GM23338 (cell line): ENCODE data around the gene CYP4Z1. TPM values are rescaled to one million over a fixed set of nuclear protein-coding genes. Genes with fewer than 3 reads are reported as not detected.

Source experiments
- ATAC-seq: fragments of 200-7000 bp; cut with Tn5 transposase; 3 replicates; pipeline ENCODE4 v1.9.1; 2020
- DNase-seq: peaks from one replicate; pipeline ENCODE4 v3.0.0-alpha.2; 2015; ENCODE audit warnings: low spot score
- H2AFZ ChIP-seq: fragments of 200-600 bp; sonication (generic); 2 replicates; pipeline ENCODE4 v1.8.0; 2016; ENCODE audit warnings: antibody characterized with exemption, mild to moderate bottlenecking, moderate library complexity
- H3F3A ChIP-seq: fragments of 200-600 bp; sonication (generic); replicated peaks from 2 replicates; pipeline ENCODE4 v1.8.0; 2017; ENCODE audit warnings: antibody characterized with exemption, mixed run types, low read depth
- H3K27ac ChIP-seq: fragments of 200-600 bp; sonication (generic); 2 replicates; pipeline ENCODE4 v1.6.1; 2016; ENCODE audit warnings: low read depth
- H3K27me3 ChIP-seq: fragments of 200-600 bp; sonication (generic); 2 replicates; pipeline ENCODE4 v1.8.0; 2016; ENCODE audit warnings: mild to moderate bottlenecking, mixed run types, moderate library complexity; ENCODE audit not compliant: insufficient read depth
- H3K36me3 ChIP-seq: fragments of 200-600 bp; sonication (generic); 2 replicates; pipeline ENCODE4 v1.8.0; 2016; ENCODE audit warnings: mild to moderate bottlenecking; ENCODE audit not compliant: insufficient read depth
- H3K4me1 ChIP-seq: fragments of 200-600 bp; sonication (generic); 2 replicates; pipeline ENCODE4 v1.8.0; 2016; ENCODE audit warnings: mild to moderate bottlenecking, moderate library complexity; ENCODE audit not compliant: insufficient read depth
- H3K4me2 ChIP-seq: fragments of 200-600 bp; sonication (generic); 2 replicates; pipeline ENCODE4 v1.7.1; 2017; ENCODE audit warnings: mixed run types
- H3K4me3 ChIP-seq: fragments of 200-600 bp; sonication (generic); 2 replicates; pipeline ENCODE4 v1.6.1; 2016; ENCODE audit warnings: mixed run types
- H3K79me2 ChIP-seq: fragments of 200-600 bp; sonication (generic); replicated peaks from 2 replicates; pipeline ENCODE4 v1.8.0; 2017; ENCODE audit warnings: mild to moderate bottlenecking; ENCODE audit not compliant: insufficient read depth
- H3K9me2 ChIP-seq: fragments of 200-600 bp; sonication (generic); 2 replicates; pipeline ENCODE4 v1.8.0; 2017; ENCODE audit not compliant: insufficient read depth
- H4K20me1 ChIP-seq: fragments of 200-600 bp; sonication (generic); replicated peaks from 2 replicates; pipeline ENCODE4 v1.8.0; 2017; ENCODE audit warnings: mild to moderate bottlenecking; ENCODE audit not compliant: insufficient read depth
- H3K27ac Mint-ChIP-seq: 2 replicates; pipeline ENCODE4 v1.8.0; 2020; ENCODE audit warnings: inconsistent platforms, mild to moderate bottlenecking, moderate library complexity, mixed read lengths
- H3K27me3 Mint-ChIP-seq: 3 replicates; pipeline ENCODE4 v1.8.0; 2022; ENCODE audit warnings: low read depth, mild to moderate bottlenecking, moderate library complexity, mixed read lengths, inconsistent platforms; ENCODE audit not compliant: insufficient read depth, poor library complexity
- H3K36me3 Mint-ChIP-seq: 3 replicates; pipeline ENCODE4 v1.8.0; 2021; ENCODE audit warnings: low read depth, mild to moderate bottlenecking, inconsistent platforms, moderate library complexity, mixed read lengths
- H3K4me1 Mint-ChIP-seq: 3 replicates; pipeline ENCODE4 v1.8.0; 2020; ENCODE audit warnings: mild to moderate bottlenecking, inconsistent platforms, mixed read lengths
- H3K4me3 Mint-ChIP-seq: 3 replicates; pipeline ENCODE4 v1.8.0; 2021; ENCODE audit warnings: moderate library complexity, mild to moderate bottlenecking, inconsistent platforms, mixed read lengths
- H3K9me3 Mint-ChIP-seq: 3 replicates; pipeline ENCODE4 v1.8.0; 2020; ENCODE audit warnings: moderate library complexity, mild to moderate bottlenecking, inconsistent platforms, mixed read lengths
- CREB1 ChIP-seq: fragments of 250-450 bp; sonication (Bioruptor Pico); IDR thresholded peaks from 2 replicates; pipeline ENCODE4 v1.5.0; 2020; ENCODE audit warnings: low read depth, mild to moderate bottlenecking, moderate library complexity
- CTCF ChIP-seq, 2 experiments: fragments of 200-600 bp in 1 of 2; sonication (generic) in 1 of 2; conservative IDR thresholded peaks; 2 replicates each; pipeline versions ENCODE4 v1.5.1 to v1.6.1; 2016 to 2017; ENCODE audit warnings: antibody characterized with exemption in 2 of 2, low read depth in 2 of 2, mild to moderate bottlenecking in 2 of 2, moderate library complexity in 1 of 2
- ETS1 ChIP-seq: IDR thresholded peaks from 2 replicates; pipeline ENCODE4 v1.6.1; 2016; ENCODE audit warnings: antibody characterized with exemption
- EZH2 ChIP-seq: fragments of 200-600 bp; sonication (generic); IDR thresholded peaks from one replicate; pipeline ENCODE4 v1.8.0; 2017; ENCODE audit warnings: antibody characterized with exemption, mild to moderate bottlenecking, low read depth; ENCODE audit not compliant: unreplicated experiment
- EZH2phosphoT487 ChIP-seq: fragments of 200-600 bp; sonication (generic); IDR thresholded peaks from one replicate; pipeline ENCODE4 v1.8.1; 2018; ENCODE audit warnings: antibody characterized with exemption; ENCODE audit not compliant: unreplicated experiment
- JUNB ChIP-seq: IDR thresholded peaks from one replicate; pipeline ENCODE4 v1.6.1; 2016; ENCODE audit warnings: antibody characterized with exemption; ENCODE audit not compliant: unreplicated experiment
- POLR2AphosphoS5 ChIP-seq: IDR thresholded peaks from 2 replicates; pipeline ENCODE4 v1.6.1; 2016; ENCODE audit warnings: antibody characterized with exemption, low read depth
- REST ChIP-seq: IDR thresholded peaks from one replicate; pipeline ENCODE4 v1.6.1; 2018; ENCODE audit warnings: antibody characterized with exemption; ENCODE audit not compliant: unreplicated experiment
- STAT1 ChIP-seq: IDR thresholded peaks from one replicate; pipeline ENCODE4 v1.6.1; 2016; ENCODE audit warnings: antibody characterized with exemption; ENCODE audit not compliant: unreplicated experiment
- ZNF114 ChIP-seq: fragments of 250-450 bp; sonication (Bioruptor Pico); IDR thresholded peaks from 2 replicates; pipeline ENCODE4 v1.5.0; 2020; ENCODE audit warnings: mild to moderate bottlenecking, moderate library complexity
- ZNF331 ChIP-seq: fragments of 250-450 bp; sonication (Bioruptor Pico); IDR thresholded peaks from 2 replicates; pipeline ENCODE4 v1.5.0; 2020; ENCODE audit warnings: low read depth, mild to moderate bottlenecking, moderate library complexity
- ZNF462 ChIP-seq: fragments of 250-450 bp; sonication (Bioruptor Pico); IDR thresholded peaks from 2 replicates; pipeline ENCODE4 v1.5.0; 2020; ENCODE audit warnings: mild to moderate bottlenecking, moderate library complexity
- polyA plus RNA-seq: library from polyadenylated mRNA; unstranded; fragments of >200 nt; fragmentation: Nextera tagmentation; extraction: Ambion mirVana; gene quantifications from 2 replicates; pipeline ENCODE4 v1.2.1, GENCODE V29; 2016
- total RNA-seq: library from RNA; depleted of rRNA; stranded (reverse); fragments of >200 nt; shearing (Covaris generic); gene quantifications from 2 replicates; pipeline ENCODE4 v1.2.3, GENCODE V29; 2014

Gene CYP4Z1
- total and polyA plus RNA-seq, 2 experiments from 2014 or later, result not detected

GRCh38 chr1:47031585-47031984 is 35.4 kb upstream of the CYP4Z1 start (continued):
- no peak for TF ChIP-seq EZH2phosphoT487
- TF ChIP-seq CREB1, result no peak
- no peak for TF ChIP-seq STAT1
- TF ChIP-seq JUNB, result no peak
- no peak for TF ChIP-seq ZNF462 (CRISPR knock-in tag)

- Mint-ChIP-seq H3K9me3 (no peaks in the 10 kb centered on the region), H3K4me1 (no peaks in the 10 kb centered on the region), H3K27ac (no peak overlapping the region), H3K4me3 (no peak overlapping the region), H3K36me3 (no peaks in the 10 kb centered on the region), H3K27me3 (no peaks in the 10 kb centered on the region)
- ATAC-seq (no peak), DNase-seq (no peak)
- no peaks in the 10 kb centered on the region for H3F3A ChIP-seq
- H4K20me1 ChIP-seq, result no peaks in the 10 kb centered on the region
- H3K4me2 ChIP-seq, result no peak overlapping the region
- H3K36me3 ChIP-seq, result no peaks in the 10 kb centered on the region
- TF ChIP-seq ZNF114 (no peak), ETS1 (no peak), CREB1 (no peak), CTCF (conservative IDR thresholded peaks at IDR 0.05; ENCODE audit: low read depth in 2 of 2) (no peak), POLR2AphosphoS5 (no peak), EZH2 (no peak), STAT1 (no peak), ZNF331 (CRISPR knock-in tag) (no peak), REST (no peak)
- H3K4me1 ChIP-seq, result no peaks in the 10 kb centered on the region
- H3K4me3 ChIP-seq, result no peak overlapping the region
- H3K79me2 ChIP-seq, result no peaks in the 10 kb centered on the region
- H2AFZ ChIP-seq, result no peak overlapping the region
- no peaks in the 10 kb centered on the region for H3K9me2 ChIP-seq
- no peaks in the 10 kb centered on the region for H3K27me3 ChIP-seq
- no peak overlapping the region for H3K27ac ChIP-seq
These were observed 30.3 kb upstream of the CYP4Z1 start for GRCh38 chr1:47036764-47037163.
